HG02938 (cell line): ENCODE measurements around the gene CHTOP.

ENCODE experiments used
- ATAC-seq: cut with Tn5 transposase; IDR thresholded peaks from one replicate; pipeline ENCODE4 v1.9.1; 2021; ENCODE audit warnings: mild to moderate bottlenecking, moderate library complexity; ENCODE audit not compliant: unreplicated experiment

CHTOP gene

DNA sequence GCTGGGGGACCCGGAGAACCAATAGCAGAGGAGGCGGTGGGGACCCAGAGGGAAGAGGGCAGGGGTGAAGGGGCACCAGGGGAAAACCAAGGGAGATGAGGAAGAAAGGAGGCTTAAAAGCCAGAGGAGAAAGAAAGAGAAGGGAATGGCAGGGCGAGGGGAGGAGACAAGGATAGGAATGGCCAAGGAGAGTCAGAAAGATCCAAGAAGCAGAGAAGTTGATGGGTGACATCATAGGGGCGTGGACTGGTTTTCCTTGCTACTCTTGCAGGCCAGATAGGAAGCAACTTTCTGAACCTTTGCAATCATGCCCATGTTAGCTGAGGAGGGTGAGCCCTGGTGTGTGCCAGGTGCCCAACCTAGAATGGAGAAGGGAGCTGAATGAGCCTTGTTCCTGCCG is 50.0 kb downstream of the CHTOP start:
- ATAC-seq: no peak

DNA sequence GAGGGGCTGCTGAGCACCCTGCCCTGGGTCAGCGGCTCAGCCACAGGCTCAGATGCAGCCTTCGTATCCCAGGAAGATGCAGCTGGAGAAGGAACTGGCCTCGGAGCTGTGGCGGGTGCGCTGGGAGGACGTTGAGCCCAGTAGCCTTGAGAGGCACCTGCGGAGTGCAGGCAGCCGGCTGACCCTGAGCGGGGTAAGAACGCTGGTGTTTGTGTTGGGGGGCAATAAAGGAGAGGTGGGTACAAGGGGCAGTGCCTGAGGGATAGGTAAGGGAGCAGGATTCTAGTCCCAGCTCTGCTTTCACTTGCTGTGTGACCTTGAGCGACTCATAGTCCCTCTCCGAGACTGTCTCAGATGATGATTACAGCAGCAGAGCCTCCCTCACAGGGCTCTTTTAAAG is 51.0 kb downstream of the CHTOP start:
- no peak for ATAC-seq

DNA sequence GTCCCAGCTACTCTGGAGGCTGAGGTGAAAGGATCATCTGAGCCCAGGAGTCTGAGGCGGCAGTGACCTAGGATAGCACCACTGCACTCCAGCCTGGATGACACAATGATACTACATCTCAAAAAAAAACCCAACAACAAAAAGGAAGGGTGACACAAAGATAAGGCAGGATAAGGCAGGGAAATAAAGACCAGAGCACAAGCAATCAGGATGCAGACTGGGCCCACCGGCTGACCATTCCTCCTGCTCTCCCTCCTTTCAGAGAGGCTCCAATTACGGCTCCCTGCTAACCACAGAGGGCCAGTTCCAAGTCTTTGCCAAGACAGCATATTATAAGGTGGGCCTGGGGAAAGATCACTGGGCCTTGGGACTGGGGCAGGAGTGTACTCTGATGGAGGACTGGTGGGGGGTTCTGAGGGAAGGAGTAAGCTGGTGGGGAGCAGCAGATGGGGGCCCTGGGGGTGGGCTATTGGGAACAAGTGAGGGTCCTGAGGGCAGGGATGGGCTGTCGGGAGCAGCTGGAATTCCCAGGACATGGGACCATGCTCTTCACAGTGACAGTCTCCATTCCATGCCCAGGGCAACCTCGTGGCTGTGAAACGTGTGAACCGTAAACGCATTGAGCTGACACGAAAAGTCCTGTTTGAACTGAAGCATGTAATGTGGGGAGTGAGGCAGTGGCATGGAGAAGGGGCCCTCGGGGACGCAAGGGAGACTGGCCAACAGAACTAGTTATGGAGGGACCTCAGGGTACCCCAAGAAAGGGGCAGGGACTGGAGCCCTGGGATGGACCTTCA is 51.9 kb downstream of the CHTOP start:
- ATAC-seq: no peak

DNA sequence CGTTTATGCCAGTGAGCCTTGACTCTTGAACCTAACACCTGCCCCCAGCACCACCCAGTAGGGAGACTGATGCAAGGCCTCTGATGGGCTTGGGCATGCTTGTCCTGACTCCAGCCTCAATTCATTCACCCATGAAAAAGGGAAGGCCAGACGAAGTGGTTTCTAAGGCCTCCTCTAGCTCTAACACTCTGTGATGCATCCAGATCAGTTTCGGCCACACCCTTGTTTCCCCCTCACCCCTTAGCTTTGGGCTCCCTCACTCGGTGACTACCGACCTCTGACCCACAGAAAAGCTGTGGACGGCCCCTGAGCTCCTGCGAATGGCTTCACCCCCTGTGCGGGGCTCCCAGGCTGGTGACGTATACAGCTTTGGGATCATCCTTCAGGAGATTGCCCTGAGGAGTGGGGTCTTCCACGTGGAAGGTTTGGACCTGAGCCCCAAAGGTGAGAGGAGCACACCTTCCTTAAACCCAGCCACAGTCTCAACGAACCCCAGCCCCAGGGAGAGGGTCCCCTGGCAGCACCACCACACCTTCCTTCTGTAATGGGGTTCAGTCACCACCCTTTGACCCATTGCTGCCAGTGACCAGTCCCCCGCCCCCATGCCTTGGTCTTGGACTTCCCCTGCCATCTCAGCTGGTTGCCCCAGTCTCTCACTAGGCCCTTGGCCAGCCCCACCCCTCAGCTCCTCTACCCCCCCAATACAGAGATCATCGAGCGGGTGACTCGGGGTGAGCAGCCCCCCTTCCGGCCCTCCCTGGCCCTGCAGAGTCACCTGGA is 53.7 kb downstream of the CHTOP start:
- ATAC-seq: no peak

DNA sequence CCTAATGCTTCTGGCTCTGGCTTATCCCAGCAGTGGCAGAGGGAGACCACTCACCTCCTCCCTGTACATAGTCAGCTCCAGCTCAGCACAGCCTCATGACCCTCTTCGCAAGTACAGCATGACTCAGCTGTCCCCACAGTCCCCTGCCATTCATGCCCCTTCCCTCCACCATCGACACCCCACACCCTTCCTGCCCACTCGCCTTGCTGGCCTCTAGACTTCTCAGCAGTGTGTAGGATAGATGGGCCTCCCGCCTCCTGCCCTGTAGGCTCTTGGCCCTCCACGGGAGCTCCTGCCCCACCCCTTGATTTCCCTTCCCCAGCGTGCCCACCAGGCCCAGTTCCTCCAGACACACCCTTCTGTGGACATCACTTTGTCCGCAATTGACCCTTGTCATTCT is 54.4 kb downstream of the CHTOP start:
- ATAC-seq: no peak

DNA sequence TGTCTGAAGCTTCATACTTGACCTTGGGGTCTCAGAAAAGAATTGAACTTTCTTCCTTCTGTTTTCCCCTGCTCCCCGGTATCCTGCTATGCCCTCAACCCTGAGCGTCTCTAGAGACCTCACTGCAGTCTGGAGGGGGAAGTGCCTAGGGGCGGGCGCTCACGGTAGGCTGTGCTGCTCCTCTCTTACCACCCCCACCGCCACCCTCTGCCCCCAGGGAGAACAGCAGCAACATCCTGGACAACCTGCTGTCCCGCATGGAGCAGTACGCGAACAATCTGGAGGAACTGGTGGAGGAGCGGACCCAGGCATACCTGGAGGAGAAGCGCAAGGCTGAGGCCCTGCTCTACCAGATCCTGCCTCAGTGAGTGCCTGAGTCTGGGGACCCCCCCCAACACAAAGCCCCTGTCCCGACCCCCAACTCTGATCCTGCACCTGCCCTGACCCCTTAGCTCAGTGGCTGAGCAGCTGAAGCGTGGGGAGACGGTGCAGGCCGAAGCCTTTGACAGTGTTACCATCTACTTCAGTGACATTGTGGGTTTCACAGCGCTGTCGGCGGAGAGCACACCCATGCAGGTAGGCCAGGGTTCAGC is 55.0 kb downstream of the CHTOP start:
- no peak for ATAC-seq

DNA sequence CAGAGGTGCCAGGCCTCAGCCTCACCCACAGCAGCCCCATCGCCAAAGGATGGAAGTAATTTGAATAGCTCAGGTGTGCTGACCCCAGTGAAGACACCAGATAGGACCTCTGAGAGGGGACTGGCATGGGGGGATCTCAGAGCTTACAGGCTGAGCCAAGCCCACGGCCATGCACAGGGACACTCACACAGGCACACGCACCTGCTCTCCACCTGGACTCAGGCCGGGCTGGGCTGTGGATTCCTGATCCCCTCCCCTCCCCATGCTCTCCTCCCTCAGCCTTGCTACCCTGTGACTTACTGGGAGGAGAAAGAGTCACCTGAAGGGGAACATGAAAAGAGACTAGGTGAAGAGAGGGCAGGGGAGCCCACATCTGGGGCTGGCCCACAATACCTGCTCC is 59.6 kb downstream of the CHTOP start:
- ATAC-seq: no peak
